Measurements from ENCODE around the gene MBD2.
A peak's percentile ranks its signal among the peaks of the same experiment; 100 is the strongest.
"Not testable (repeated sequence)": the region's sequence is repeated elsewhere in the genome, so short reads cannot be mapped to it uniquely, and the experiment has no call there.

Gene MBD2

DNA sequence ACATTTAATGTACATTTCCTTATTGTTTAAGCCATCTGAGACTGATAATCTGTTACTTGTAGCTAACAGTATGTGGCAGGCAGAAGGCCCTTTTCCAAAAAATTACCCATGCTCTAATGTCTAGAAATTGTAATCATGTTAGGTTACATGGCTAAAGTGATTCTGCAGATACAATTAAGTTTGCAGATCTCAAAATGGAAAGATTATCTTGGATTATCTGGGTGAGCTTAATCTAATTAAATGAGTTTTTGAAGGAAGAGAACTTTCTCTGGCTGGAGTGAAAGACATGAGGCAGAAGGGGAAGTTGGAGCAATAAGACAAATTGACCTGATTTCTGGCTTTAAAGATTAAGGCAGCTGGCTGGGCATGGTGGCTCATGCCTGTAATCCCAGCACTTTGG lies 76.3 kb downstream of the MBD2 start:
- no peak for DNase-seq

DNA sequence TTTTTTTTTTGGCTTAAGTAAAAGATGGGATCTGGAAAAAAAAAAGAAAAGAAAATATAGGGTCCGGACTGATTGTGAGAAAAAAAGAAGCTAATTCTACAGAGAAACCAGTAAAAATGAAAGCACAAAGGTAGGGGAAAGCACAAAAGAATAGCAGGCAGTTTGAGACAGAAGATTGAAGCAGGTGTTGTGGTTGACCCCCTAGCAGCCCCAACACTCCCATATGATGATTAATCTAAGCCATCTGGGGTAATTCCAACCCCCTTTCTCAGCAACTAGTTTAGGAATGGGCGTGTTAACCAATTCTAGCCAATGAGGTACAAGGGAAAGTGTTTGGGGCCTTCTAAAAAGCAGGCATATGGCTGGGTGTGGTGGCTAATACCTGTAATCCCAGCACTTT lies 77.0 kb downstream of the MBD2 start:
- no peak for DNase-seq

DNA sequence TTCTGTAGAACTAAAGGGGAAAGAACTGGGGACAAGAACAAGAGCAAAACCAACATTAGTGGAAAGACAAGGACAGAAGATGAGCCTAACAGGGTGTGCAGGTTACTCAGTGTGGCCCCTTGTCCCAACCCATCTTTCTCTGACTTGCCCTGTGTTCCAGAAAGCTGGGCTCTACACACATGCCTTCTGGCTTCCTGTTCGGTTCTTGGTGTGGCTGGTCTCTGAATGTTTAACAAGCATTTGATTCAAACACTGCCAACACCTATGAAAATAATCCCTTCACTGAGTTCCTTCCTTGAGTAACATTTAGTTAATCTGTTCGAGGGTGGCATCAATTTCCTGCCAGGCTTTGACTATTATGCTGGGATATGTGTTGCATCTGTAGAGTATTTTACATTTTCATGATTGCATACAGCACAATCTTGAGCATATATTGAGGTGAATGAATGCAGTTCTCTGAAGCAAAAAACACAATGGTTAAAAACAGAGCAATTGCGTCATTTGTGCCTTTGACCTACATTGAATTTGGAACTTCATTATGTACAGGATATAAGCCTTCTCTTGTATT lies 83.3 kb downstream of the MBD2 start:
- DNase-seq: no peak

DNA sequence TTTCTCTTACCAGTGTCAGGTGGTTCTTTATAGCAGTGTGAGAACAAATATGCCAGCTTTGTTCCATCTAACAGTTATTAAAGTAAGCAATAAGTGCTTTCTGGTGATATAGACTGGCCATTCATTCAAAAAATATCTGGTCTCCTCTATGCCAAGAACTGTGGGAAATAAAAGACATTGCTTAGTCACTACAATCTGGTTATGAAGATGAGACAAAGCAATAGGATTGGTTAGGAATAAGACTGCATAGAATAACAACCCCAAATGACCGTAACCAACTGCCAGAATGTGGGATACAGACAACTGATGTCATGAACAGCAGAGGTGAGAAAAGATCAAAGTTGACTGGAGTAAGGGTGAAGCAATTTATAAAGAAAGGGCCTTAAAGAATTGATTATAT lies 83.8 kb downstream of the MBD2 start:
- no peak for DNase-seq

DNA sequence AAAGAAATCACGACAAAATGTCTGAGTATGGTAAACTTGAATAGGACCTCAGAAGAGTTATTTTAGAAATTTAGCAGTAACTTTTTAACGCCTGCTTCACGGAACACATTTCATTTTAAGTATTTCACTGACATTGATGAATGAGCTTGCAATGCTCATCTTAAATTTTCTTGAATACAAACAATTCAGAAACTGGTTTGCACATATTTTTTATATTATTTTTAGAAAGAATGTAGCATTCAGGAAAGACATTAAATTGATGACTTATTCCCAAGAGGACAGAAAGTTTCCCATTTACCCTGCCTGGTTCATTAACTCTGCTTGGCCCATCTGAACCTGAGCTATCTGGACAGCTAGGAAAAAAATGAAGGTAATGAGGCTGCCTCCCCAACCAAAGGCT lies 89.3 kb downstream of the MBD2 start:
- no peak for DNase-seq

DNA sequence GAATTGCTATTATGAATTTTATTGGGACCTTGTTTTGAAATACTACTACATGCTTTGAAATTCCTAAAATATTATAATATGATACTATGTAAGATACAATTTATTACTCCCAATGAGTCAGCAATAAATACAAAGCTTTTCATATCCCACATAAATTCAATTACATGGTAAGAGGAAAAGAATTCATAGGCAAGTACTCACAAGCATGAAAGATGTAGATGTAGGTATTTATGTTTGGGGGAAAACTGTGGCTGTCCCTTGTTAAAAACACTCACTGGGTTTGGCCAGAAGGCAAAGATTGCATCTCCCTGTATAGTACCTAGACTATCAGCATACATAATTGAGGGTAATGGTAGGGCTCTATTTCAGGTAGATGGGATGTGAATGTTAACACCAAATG lies 90.4 kb downstream of the MBD2 start:
- no peak for DNase-seq

DNA sequence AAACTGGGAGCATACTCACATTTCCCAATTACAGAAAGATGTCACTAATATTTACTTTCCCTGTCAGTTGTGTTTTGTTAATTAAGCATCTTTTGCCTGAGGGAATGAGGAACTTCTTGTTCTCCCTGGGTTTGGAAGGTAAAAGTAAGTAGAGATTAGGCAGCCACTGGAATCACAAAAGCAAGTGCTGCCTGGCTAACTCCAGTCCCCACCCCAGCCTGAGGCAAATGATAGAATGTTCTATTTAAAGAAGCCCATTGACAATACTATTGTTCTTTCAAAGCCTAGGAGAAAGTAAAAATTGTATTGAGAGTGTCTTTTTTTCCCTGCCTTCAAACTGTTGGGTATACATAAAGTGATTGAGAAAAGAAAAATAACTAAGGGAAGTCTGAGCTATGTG lies 93.8 kb downstream of the MBD2 start:
- DNase-seq: no peak

DNA sequence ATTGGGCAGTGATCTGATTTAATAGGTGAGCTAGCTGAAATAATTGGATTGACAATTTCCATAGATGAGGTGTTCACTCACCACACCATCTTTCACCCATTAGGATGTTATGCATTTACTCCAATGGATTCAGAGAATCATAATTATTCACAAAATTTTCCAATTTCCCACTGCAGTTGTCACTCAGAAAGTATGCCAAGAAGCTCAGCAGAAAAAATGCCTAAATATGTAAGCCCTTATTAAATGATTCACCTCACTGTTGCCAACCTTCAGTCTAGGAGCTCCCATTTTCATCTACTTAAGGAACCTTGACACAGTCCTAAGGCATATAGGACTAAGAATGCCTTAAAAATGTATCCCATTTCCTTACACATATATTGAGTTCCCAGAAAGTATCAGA lies 94.3 kb downstream of the MBD2 start:
- no peak for DNase-seq

DNA sequence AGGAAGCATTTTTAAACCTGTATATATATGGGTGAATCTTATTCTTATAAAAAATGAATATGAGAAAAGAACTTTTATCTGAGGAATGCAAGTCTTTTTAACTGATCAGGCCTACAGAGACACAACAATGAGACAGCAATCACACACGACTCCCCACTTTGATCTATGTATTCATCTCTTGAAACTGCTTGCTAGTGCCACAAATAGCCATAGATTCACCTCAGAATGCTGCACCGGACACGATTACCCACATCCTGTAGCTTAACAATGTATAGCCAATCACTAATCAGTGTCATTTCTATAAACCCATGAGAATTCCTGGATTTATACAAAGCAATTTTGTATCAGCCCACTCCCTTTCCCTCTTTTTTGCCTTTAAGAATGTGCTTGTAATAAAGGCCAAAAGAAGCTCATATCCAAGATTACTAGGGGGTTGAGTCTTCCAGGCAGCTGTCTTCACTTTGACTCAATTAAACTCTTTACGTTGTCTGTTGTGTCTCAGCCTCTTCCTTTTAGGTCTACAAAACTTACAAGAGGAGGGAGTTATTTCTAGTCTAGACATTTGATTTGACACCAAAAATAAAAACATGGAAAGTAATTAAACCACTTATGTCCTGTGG lies 94.9 kb downstream of the MBD2 start:
- peak in 1 of 2 donors; percentile 13 for DNase-seq

DNA sequence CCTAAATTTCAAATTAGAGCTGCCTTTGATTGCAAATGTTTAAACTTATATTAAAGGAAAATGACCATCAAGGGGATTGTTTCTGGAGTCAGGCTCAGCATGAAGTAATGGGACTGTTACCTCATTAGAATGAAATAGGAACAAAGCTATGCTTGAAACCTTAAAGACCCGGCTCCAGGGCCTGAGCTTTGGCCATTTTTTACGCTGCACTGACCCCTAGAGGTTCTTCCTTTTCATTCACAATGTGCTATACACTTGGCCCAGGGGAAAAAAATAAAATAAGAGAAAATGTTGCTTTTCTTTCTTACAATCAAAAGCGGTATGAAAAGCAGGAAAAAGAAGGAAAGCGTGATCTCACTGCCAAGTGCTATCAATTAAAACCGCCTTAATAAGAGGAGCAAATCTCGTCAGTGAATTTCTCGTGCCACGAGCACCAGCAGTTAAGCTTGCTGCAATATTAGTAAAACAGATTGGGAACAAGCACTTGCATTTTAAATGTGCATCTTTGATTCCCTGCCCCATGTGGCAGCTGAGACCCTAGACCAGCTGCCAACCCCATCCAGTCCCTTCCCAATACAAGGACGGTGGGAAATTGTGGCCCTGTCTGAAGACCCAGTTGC lies 96.6 kb downstream of the MBD2 start:
- DNase-seq: no peak

DNA sequence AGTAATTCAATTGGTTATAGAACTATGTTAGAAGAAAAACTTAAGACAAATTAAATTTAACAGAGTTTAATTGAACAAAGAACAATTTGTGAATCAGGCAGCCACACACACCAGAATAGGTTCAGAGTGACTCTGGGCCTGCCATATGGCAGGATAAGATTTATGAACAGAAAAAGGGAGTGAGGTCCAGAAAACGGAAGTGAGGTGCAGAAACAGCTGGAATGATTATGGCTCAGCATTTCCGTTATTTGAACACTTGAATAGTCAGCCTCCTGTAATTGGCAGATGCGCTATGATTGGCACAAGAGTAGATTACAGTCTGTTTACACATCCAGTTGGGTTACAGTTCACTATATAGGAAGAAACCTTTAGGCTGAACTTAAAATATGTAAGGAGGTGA lies 99.0 kb downstream of the MBD2 start:
- no peak for DNase-seq

DNA sequence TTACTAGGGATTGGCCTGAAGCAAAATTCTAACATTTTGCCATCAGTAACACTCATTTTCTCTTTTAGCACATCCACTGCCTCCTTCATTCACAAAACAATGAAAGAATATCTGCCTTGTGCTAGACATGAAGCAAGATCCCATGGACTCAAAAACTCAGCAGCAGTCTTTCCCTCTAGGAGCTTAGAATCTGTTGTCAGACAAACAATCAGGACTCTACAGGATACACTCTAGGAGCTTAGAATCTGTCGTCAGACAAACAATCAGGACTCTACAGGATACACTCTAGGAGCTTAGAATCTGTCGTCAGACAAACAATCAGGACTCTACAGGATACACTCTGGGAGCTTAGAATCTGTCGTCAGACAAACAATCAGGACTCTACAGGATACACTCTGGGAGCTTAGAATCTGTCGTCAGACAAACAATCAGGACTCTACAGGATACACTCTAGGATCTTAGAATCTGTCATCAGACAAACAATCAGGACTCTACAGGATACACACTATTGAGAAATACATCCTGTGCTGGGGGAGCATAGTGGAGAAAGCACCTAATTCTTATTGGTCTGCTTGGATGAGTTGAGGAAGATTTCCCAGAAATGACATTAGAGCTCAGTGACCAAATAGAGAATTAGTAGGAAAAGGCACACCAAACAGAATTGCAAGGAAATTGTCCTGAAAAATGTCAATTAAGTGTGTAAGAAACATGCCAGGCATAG lies 100.6 kb downstream of the MBD2 start:
- DNase-seq: not testable (repeated sequence)

DNA sequence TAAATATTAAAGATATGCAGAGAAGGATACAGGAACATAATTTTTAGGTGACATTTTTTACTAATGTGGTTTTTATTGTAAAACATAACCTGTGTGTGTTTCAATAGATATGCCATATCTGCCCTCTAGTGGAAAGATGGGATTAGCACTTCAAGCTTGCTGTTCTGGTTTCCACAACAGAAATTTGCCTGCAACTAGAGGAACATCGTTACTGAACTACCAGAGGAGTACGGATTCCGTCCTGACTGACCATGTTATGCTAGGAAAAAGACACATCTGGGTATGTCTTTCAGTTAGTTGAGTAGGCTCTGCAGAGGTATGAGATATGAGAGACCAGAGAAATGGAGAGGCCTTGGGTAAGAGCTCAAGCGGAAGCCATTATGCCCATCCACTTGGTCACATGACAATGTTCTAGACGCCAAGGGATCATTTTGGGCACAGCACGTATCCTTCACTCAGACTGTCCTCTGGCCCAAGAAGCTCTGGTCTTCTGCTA lies 104.9 kb downstream of the MBD2 start:
- peak in 1 of 2 donors; percentile 46 for DNase-seq

DNA sequence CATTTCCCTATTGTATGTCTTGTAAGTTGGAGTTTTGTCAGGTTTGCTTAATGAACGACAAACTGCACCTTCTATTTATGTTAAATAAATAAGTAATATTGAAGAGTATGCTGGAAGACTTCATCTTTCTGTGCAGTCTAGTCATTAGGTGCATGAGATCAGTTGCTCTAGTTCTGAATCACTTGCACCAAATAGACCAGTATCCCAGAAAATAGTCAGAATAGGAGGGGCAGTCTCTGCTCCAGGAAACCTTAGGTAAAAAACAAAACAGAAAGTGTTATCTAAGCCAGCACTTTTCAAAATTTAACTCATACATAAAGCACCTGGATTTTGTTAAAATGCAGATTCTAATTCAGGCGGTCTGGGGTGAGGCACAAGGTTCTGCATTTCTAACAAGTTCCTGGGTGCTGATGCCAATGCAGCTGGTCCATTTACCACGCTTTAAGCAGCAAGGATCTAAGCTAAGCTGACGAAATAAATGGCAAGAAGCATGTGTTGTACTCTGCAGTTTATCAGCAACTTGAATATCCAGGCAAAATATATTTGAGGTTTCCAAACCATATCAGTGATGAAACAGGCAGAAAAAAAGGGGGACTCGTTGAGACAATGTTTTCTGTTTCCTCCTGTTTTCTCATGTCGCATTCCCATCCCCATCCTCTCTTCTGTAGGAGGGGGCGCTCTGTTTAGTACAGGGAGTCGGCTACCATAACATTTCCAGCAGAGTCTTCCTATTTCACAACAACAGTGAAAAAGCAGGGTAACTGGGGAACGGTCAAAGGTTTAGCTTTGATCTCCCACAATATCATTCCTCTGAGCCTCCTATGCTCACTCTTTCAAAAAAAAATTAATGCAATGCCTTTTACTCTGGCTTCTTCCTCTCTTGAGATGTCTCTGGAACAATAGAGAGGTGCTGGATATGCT lies 106.4 kb downstream of the MBD2 start:
- no peak for DNase-seq

DNA sequence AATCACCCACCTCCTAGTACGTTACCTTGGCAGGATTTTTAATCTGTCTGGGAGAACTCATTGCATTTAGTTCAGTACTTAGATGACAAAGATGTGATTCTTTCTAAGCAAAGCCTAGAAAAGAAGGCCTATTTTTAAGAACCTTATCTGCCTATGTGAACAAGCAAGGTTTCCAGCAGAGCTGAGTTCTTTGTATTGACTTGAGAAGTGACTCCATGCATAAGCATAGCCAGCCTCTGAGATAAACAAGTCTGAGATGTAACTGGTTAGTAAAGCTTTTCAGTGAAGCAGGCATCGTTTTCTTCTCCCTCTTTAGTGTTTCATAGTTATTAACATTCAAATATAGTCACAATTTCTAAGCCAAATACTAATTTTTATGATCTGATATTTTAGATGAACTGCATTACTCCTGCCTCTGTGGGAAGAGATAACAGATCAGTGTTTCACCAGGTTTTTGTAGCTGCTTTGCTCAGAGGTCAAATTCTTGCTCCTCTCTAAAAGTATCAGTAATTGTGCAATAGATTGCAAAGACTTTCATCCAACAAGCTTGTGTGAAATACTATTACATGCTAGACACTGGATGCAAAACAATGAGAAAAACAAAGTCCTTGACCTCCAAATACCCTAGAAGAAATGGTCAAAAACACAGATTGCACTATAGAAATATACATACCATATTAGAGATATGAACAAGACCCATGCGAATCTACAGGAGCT lies 107.8 kb downstream of the MBD2 start:
- DNase-seq: no peak

DNA sequence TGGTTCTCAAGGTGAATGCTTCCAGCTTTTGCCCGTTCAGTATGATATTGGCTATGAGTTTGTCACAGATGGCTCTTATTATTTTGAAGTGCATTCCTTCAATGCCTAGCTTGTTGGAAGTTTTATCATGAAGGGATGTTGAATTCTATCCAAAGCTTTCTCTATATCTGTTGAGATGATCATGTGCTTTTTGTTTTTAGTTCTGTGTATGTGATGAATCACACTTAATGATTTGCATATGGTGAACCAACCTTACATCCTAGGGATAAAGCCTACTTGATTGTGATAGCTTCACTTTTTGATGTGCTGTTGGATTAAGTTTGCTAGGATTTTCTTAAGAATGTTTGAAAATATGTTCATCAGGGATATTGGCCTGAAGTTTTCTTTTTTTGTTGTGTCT lies 112.1 kb downstream of the MBD2 start:
- DNase-seq: no peak

DNA sequence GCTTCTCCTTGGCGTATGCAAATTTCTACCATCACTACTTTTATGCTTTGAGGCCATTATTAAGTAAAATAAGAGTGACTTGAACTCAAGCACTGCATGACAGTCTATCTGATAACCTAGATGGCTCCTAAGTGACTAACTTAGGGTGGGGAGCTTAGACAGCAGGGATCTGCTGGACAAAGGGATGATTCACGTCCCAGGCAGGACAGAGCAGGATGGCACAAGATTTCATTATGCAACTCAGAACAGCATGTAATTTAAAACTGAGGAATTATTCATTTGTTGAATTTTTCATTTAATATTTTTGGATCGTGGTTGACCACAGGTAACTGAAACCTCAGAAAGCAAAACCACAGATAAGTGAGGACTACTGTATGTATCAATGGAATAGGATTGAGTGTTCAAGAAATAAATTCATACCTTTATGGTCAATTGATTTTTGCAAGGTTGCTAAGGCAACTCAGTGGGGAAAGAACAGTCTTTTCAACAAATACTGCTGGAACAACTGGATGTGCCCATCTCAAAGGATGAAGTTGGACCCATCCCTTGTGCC lies 115.3 kb downstream of the MBD2 start:
- DNase-seq: no peak

DNA sequence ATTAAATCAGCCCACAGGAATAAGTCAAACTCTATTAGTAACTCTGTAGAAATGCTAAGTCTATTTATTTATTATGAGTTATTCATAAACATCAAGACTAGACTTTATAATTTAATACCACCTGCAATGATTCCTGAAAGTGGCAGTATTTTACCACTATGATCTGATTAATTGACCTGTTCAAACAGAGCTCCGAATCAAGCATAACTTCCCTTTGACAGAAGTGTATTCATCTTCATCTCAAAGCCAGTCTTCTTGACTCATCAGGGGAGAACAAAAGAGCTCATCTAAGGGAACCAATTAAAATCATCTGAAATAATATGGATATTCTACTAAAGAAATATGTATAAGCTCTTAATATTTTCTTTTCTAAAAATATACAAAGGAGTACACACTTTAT lies 122.3 kb downstream of the MBD2 start:
- no peak for DNase-seq

All from CD4-positive, alpha-beta T cell treated with Interleukin-4 for 1 hour (primary cell).